ENCODE results near the gene CCER1. TPM values are rescaled to one million over a fixed set of nuclear protein-coding genes. Genes with fewer than 3 reads are reported as not detected.
A peak's percentile ranks its signal among the peaks of the same experiment; 100 is the strongest.
"Not testable (repeated sequence)": the region's sequence is repeated elsewhere in the genome, so short reads cannot be mapped to it uniquely, and the experiment has no call there.

Gene CCER1, protein sequence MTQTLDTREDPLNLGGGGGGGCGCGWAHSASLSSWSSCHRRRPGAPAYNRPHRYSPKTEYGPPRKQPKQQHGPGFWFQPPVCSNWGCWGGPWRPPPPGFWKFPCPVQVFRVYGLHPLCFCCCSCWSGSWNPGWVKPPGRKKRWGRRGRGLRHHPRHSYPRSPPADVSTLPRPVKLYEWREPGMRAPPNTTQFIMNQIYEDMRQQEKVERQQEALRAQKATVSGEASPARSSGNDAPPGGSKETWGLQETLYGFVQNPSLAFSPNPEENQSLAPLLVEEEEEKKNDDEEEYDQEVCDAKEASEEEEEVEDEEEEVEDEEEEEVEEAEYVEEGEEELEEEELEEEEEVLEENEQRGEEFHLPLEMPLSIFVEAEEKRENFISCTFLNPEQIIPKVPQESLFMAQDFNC
- not detected in 2 replicates for total RNA-seq (2014; rRNA removed; shearing (Covaris generic))

DNA sequence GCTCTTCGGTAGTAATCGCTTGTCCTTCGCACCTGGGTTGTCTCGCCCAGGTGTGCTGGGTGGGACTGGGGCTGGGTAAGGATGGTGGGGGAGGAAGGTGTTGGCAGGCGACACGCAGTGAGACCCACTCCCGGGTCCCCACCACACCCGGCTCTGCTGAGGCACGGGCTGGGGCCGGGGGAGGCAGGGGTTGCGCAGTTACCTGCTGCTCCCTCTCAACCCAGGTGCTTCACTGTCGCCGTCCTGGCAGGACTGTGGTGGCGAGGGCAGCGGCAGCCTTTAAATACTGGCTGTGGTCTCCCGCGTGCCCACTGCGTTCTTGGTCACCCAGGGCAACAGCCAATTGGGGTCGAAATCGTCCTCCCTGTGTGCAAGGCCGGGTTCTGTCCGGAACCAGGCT lies at the start of gene CCER1:
Gene CCER1 (minus strand): TSS at position 256 of the 400 bp plus-strand sequence. CDS start 434 bp downstream, outside the sequence.
- in situ Hi-C loops (cut with HindIII; ENCODE audit: low sequenced_read_pairs), result no loop called here
- DNase-seq (ENCODE audit: low spot score), result no peak

DNA sequence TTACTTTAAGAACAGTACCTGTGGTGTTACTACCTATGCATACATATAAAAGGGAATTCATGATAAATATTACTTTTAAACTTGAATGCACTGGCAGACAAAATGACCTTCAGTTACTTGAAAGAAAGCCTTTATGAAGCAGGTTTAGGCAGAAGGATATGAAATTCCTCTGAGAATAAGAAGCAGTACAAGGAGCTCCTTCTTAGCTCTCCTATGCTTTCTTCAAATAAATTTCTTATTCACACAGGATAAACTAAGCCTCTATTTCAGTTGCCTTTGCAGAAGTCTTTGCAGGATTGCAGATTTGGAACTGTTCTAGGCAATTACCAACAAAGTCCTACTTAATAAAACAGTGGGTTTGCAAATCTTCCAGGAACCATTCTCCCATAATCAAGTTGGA lies 48.8 kb upstream of the CCER1 start:
- in situ Hi-C loops (cut with HindIII; ENCODE audit: low sequenced_read_pairs), result no loop called here

DNA sequence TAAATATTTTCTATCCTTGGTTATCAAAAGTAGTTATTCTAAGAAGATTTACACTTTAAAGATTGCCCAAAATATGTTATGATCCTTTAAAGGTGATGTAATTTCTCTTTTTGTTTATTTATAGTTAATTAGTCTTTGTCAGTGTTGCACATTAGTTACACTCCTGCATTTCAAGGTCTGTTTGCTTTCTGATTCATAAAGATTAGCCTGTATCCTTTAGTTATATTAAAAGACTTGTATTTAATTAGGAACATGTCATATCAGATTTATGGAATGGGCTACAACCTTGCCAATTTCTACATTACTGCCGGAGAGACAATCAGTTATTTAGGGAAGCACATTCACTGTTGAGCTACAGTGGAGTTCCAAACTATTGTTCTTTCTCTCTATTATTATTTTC lies 46.3 kb upstream of the CCER1 start:
- DNase-seq (ENCODE audit: low spot score), result no peak
- in situ Hi-C loops (cut with HindIII; ENCODE audit: low sequenced_read_pairs), result no loop called here

More for the DNA sequence above, 48.8 kb upstream of the CCER1 start:
- no peak for DNase-seq (ENCODE audit: low spot score)

GRCh38 chr12:90999966-91000365 lies 45.0 kb upstream of the CCER1 start:
- DNase-seq (ENCODE audit: low spot score), result no peak
- in situ Hi-C loops (cut with HindIII; ENCODE audit: low sequenced_read_pairs), result no loop called here

GRCh38 chr12:90999527-90999926 lies 44.6 kb upstream of the CCER1 start:
- in situ Hi-C loops (cut with HindIII; ENCODE audit: low sequenced_read_pairs), result no loop called here
- DNase-seq (ENCODE audit: low spot score), result no peak

GRCh38 chr12:90995010-90995409 lies 40.0 kb upstream of the CCER1 start:
- no peak for DNase-seq (ENCODE audit: low spot score)
- in situ Hi-C loops (cut with HindIII; ENCODE audit: low sequenced_read_pairs), result no loop called here

DNA sequence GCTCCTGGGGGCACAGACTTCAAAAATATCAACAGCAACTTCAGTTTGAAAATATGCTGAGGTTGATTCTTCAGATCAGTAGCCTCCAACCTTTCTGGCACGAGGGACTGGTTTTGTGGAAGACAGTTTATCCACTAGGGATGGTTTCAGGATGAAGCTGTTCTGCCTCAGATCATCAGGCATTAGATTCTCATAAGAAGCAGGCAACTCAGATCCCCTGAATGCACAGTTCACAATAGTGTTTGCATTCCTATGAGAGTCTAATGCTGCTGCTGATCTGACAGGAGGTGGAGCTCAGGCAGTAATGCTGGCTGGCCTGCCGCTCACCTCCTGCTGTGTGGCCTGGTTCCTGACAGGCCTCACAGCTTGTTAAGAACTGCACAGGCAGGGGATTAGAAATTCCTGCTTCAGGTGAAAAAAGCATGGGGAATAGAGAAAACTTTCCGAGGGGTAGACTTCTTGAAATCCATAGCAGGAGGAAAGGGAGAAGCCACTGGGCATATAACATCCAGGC lies 37.0 kb upstream of the CCER1 start:
- peak; percentile 65 for DNase-seq (ENCODE audit: low spot score)
- in situ Hi-C loops (cut with HindIII; ENCODE audit: low sequenced_read_pairs), result no loop called here

DNA sequence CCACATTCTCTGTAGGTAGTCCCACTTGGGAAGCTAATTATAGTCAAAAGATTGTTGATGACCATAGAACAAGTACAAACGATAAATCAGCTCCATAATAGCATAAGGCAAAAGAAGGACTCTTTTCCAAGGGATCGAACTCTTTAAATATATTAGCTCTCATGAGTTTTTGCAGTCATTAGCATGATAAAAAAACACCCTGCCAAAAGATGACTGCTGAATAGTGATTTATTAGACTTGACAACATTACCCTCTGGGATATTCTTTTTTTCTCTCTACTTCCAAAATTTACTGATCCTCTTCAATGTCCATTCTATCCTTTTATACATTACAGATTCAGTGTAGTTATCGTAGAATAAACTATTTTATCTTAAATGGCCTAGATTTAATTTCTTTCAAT lies 35.6 kb upstream of the CCER1 start:
- in situ Hi-C loops (cut with HindIII; ENCODE audit: low sequenced_read_pairs), result no loop called here

DNA sequence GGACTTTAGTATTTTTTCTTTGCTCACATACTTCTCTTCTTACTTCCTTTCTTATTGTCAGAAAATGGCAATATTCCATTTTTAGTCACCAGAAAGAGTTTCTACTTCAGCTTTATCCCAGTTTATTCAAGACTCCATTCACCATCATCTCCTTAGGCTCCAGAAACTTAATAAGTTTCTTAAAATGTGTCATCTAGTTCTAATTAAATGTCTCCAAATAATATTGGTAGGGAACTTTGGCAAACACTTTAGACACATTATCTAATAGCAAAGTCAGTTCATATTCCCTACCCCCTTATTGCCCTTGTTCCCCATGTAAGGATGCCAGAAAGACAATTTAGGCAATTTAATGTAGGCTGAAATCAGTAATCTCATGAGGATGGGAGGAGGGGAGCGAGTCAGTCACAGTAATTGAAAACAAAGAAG lies 34.7 kb upstream of the CCER1 start:
- in situ Hi-C loops (cut with HindIII; ENCODE audit: low sequenced_read_pairs), result no loop called here
- no peak for DNase-seq (ENCODE audit: low spot score)

More for the DNA sequence above, 35.6 kb upstream of the CCER1 start:
- DNase-seq (ENCODE audit: low spot score), result no peak

GRCh38 chr12:90987520-90987919 lies 32.5 kb upstream of the CCER1 start:
- in situ Hi-C loops (cut with HindIII; ENCODE audit: low sequenced_read_pairs), result no loop called here
- no peak for DNase-seq (ENCODE audit: low spot score)

DNA sequence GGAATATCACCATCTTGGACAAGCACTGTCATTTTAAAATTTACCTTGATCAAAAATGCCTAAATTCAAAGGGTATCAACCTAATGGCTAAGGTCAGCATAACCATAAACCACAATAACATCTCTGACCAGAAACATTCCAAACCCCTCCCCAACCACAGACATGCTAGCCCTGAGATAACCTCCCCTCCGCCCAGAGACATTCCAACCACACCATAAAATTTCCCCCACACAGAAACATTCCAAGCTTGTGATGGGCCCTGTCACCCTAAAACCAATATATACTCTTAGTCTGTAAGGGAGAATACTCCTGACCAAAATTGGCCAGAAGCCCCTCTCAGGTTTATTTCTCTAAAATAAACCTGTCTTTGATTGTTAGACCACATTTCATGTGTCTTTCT lies 32.1 kb upstream of the CCER1 start:
- in situ Hi-C loops (cut with HindIII; ENCODE audit: low sequenced_read_pairs), result no loop called here
- no peak for DNase-seq (ENCODE audit: low spot score)

GRCh38 chr12:90985331-90985730 lies 30.4 kb upstream of the CCER1 start:
- DNase-seq (ENCODE audit: low spot score); in situ Hi-C loops (cut with HindIII; ENCODE audit: low sequenced_read_pairs): not testable (repeated sequence)

- no peak for DNase-seq (ENCODE audit: low spot score)
- in situ Hi-C loops (cut with HindIII; ENCODE audit: low sequenced_read_pairs), result no loop called here
Observed at GRCh38 chr12:90984114-90984513, 29.1 kb upstream of the CCER1 start.

- in situ Hi-C loops (cut with HindIII; ENCODE audit: low sequenced_read_pairs), result no loop called here
- no peak for DNase-seq (ENCODE audit: low spot score)
Observed at GRCh38 chr12:90982170-90982569, 27.2 kb upstream of the CCER1 start.

- no peak for DNase-seq (ENCODE audit: low spot score)
- in situ Hi-C loops (cut with HindIII; ENCODE audit: low sequenced_read_pairs), result no loop called here
Observed at GRCh38 chr12:90979951-90980350, 25.0 kb upstream of the CCER1 start.

- DNase-seq (ENCODE audit: low spot score), result no peak
- in situ Hi-C loops (cut with HindIII; ENCODE audit: low sequenced_read_pairs), result no loop called here
Observed at GRCh38 chr12:90979019-90979418, 24.0 kb upstream of the CCER1 start.

DNA sequence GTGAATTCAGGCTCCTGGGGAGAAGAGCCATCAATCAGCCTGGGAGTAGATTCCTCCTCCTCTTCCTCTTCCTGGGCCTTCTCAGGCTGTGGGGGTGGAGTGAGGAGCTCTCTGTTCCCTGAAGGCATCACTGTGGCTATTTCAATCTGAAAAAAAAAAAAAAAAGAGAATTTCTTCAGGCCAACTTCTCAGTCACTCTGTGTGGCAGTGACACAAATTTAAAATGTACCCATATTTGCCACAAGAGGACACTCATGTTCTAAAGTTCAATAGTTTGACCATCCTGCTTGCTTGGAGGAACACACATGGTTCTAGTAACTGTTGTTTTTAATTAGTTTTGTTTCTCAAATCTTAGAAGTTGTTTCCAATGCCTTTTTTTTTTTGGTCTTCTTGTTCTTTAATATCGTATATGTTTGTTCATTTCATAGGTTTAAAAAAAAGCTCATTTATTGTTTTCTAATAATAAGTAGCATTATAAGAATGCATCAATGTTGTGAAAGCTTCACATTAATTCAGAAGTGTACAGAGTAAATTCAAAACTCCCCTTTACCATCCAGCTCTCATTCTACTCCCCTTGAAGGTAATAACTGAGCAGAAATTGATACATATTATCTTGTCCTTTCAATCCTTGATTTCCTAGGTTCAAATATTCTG lies 23.3 kb upstream of the CCER1 start:
- peak; percentile 67 for DNase-seq (ENCODE audit: low spot score)
- in situ Hi-C loops (cut with HindIII; ENCODE audit: low sequenced_read_pairs), result no loop called here

- in situ Hi-C loops (cut with HindIII; ENCODE audit: low sequenced_read_pairs), result no loop called here
- no peak for DNase-seq (ENCODE audit: low spot score)
Observed at GRCh38 chr12:90977224-90977623, 22.2 kb upstream of the CCER1 start.

DNA sequence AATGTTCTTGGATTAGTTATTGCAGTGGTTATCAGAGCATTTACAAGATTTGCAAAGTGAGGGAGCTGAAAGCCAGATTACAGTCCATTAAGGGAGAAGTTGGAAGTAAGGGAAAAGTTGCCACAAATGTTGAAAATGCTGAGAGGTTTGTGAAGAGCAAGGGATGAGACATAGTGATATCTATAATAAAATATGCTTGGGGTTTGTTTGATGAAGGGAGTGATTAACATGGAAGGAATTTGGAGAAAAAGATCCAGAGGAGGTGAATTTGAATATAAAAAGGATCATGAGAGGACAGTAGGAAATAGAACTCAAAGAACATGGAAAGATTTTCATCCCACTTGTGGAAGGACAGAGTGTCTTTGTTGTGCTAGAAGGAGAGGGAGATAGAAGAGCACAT lies 19.3 kb upstream of the CCER1 start:
- in situ Hi-C loops (cut with HindIII; ENCODE audit: low sequenced_read_pairs), result no loop called here
- DNase-seq (ENCODE audit: low spot score), result no peak

DNA sequence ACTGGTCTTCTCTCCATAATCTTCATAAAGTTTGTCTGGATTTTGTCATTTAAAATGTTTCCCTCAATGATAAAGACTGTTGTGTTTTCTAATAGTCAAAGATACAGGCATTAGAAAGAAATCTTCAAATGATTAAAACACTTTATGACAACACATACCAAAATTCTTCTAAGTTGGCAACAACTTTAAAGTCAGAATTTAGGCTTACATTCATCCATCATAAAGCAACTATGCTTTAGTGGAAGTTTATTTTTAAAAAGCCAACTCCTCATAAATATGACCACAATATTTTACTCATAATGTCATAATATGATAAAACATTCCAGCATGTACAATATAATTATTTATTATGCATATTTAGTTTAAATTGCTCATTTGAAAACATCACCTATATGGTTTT lies 17.2 kb upstream of the CCER1 start:
- in situ Hi-C loops (cut with HindIII; ENCODE audit: low sequenced_read_pairs), result no loop called here
- DNase-seq (ENCODE audit: low spot score), result no peak
